Activated naive CD4-positive, alpha-beta T cell treated with anti-CD3 and anti-CD28 coated beads for 36 hours (primary cell): Measurements from ENCODE around the gene PRMT3. TPM values are rescaled to one million over a fixed set of nuclear protein-coding genes. Genes with fewer than 3 reads are reported as not detected.
"Not testable (repeated sequence)": the region's sequence is repeated elsewhere in the genome, so short reads cannot be mapped to it uniquely, and the experiment has no call there.

Experiments
- CTCF ChIA-PET: fragments of 350-600 bp; sonication (Branson Sonifier 250); formaldehyde crosslinking; loops from one replicate; lab custom pipeline; 2021; ENCODE audit warnings: antibody characterized with exemption; lab: Charles Lee
- DNase-seq: peaks from one replicate; pipeline ENCODE4 v3.0.0-alpha.2; 2020
- H3K27ac Mint-ChIP-seq: one replicate; pipeline ENCODE4 v1.8.0; 2021; ENCODE audit warnings: mild to moderate bottlenecking, mixed read lengths
- H3K27me3 Mint-ChIP-seq: one replicate; pipeline ENCODE4 v1.8.0; 2021; ENCODE audit warnings: low read depth, mixed read lengths
- H3K36me3 Mint-ChIP-seq: one replicate; pipeline ENCODE4 v1.8.0; 2021; ENCODE audit warnings: low read depth, mixed read lengths
- H3K4me1 Mint-ChIP-seq: one replicate; pipeline ENCODE4 v1.8.0; 2021; ENCODE audit warnings: low read depth, mixed read lengths
- H3K4me3 Mint-ChIP-seq: one replicate; pipeline ENCODE4 v1.8.0; 2021; ENCODE audit warnings: mild to moderate bottlenecking, moderate library complexity, mixed read lengths
- H3K9me3 Mint-ChIP-seq: one replicate; pipeline ENCODE4 v1.8.0; 2021; ENCODE audit warnings: mixed read lengths
- intact Hi-C: fragments of 100-400 bp; cut with micrococcal nuclease; formaldehyde crosslinking; loops from one replicate; pipeline ENCODE4 v1.15.1; 2023
- total RNA-seq, 2 experiments: library from RNA; stranded (reverse); gene quantifications; one replicate each; pipeline ENCODE4 v1.2.3, GENCODE V29; 2021

Gene PRMT3
- total RNA-seq, 2 experiments from 2014 or later: 31.0 to 33.2 TPM

DNA sequence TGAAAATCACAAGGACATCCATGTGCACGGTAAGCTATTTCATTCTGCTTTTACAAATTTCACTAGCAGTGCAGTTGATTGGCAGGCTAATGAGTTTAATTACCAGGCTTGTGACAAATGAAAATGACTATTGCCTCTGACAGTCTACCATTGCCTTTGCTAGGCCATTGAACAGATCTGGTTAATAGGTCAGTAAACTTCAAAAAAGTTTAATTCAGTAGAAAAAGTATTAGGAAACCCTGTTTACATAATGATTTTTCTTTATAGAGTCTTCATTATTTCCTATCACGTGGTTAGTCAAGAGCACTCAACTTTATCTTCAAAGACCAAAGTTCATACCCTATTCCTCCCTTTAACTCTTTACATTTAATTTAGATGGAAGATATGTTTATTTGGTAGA is 77.0 kb downstream of the PRMT3 start:
- intact Hi-C loops: no loop called here
- H3K27ac Mint-ChIP-seq: no peak overlapping the region
- no peaks in the 10 kb centered on the region for H3K9me3 Mint-ChIP-seq
- no peaks in the 10 kb centered on the region for H3K4me1 Mint-ChIP-seq
- no peak for DNase-seq
- no peaks in the 10 kb centered on the region for H3K27me3 Mint-ChIP-seq
- H3K36me3 Mint-ChIP-seq: peaks cover 49% of the 10 kb centered on the region
- H3K4me3 Mint-ChIP-seq: no peak overlapping the region
- CTCF ChIA-PET: no interaction called here

DNA sequence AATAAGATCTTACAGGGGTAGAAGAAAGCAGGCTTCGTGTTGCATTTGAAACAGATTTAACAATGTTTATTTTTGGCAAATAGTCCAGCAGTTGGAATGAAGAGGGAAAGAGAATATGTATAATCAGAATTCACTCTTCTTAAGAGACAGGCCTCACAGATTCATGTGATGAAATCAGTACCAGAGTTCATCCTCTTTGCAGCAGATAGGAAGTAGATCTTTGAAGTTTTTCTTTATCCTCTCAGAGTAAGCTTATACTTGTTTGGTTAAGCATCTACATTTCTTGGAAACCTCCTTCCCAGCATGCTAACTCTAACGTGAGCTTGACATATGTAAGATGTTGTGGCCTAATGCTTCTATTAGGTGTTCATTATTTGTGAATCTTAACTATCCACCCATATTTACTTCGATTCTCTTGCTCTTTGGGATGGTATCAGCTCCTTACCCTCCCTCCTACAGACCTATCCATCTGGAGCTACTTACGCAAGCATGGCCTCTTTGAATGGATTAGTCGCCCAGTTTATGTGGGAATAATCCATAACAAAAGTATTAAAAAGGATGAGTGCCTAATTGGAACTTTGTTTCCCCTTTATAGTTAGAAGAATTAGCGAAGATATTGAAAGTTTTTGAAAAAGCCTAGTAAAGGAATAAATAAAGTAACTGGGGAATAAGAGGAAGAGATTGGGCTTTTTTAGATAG is 80.1 kb downstream of the PRMT3 start:
- Mint-ChIP-seq H3K27ac (no peak overlapping the region), H3K36me3 (peaks cover 51% of the 10 kb centered on the region), H3K4me1 (peaks cover 2% of the 10 kb centered on the region), H3K4me3 (no peak overlapping the region), H3K27me3 (no peaks in the 10 kb centered on the region), H3K9me3 (no peaks in the 10 kb centered on the region)
- CTCF ChIA-PET: interaction anchor here (0.9 kb wide), 1 partner anchor 45 kb away, joined by 3 read pairs; no protein-coding TSS in a partner anchor
- intact Hi-C loops: no loop called here
- DNase-seq: no peak

DNA sequence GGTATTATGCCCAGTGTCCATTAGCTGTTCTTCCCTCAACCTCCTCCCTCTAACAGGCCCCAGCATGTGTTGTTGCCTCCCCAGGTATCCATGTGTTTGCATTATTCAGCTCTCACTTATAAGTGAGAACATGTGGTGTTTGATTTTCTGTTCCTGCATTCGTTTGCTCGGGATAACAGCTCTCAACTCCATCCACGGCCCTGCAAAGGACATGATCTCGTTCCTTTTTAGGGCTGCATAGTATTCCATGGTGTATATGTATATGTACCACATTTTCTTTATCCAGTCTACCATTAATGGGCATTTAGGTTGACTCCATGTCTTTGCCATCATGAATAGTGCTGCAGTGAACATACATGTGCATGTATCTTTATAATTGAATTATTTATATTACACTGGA is 82.8 kb downstream of the PRMT3 start:
- no peak for DNase-seq
- Mint-ChIP-seq H3K4me1 (peaks cover 2% of the 10 kb centered on the region), H3K9me3 (no peaks in the 10 kb centered on the region), H3K27me3 (no peaks in the 10 kb centered on the region), H3K4me3 (no peak overlapping the region), H3K36me3 (peaks cover 55% of the 10 kb centered on the region), H3K27ac (no peak overlapping the region)
- intact Hi-C loops: no loop called here
- CTCF ChIA-PET: interaction anchor here (0.6 kb wide), 1 partner anchor 139 kb away, joined by 3 read pairs; no protein-coding TSS in a partner anchor

DNA sequence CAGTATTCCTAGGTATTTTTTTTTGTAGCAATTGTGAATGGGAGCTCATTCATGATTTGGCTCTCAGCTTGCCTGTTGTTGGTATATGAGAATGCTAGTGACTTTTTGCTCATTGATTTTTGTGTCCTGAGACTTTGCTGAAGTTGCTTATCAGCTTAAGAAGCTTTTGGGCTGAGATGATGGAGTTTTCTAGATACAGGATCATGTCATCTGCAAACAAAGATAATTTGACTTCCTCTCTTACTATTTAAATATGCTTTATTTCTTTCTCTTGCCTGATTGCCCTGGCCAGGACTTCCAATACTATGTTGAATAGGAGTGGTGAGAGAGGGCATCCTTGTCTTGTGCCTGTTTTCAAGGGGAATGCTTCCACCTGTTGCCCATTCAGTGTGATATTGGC is 84.4 kb downstream of the PRMT3 start:
- DNase-seq, intact Hi-C loops, H3K27ac Mint-ChIP-seq, H3K27me3 Mint-ChIP-seq, H3K9me3 Mint-ChIP-seq, H3K4me3 Mint-ChIP-seq, H3K4me1 Mint-ChIP-seq: not testable (repeated sequence)
- CTCF ChIA-PET: interaction anchor here (0.7 kb wide), 1 partner anchor 336 kb away, joined by 3 read pairs; no protein-coding TSS in a partner anchor
- H3K36me3 Mint-ChIP-seq: peaks cover 54% of the 10 kb centered on the region

DNA sequence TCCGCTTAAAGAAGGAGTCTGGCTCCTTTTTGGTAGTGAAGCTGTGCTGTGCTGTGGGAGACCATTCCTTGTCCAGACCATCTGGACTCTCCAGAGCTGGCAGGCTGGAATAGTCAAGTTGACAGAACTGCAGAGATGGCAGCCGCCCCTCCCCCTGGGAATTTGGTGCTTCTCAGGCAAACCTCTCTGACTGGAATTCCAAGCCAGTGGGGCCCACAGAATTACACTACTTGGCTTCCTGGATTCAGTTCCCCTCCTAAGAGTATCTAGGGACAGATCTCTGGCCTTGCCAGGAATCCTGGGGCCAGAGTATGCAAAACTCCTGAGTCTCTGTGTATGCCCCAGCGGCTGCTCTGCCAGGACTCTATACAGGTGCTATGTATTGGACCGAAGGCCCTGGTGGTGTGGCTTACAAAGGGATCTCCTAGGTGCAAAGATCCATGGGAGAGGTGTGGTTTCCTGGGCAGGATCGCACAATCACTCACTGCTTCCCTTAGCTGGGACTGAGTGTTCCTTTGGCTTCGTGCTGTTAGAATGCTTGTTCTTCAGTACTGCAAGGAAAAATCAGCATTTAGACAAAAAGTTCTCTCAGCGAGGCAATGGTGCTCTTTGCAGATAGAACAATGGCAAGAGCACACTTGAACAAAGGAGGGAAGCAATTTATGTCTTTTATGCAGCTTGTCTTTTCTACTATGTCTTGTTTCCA is 86.8 kb downstream of the PRMT3 start:
- Mint-ChIP-seq H3K9me3 (no peaks in the 10 kb centered on the region), H3K4me1 (peaks cover 11% of the 10 kb centered on the region), H3K36me3 (peaks cover 48% of the 10 kb centered on the region), H3K27me3 (no peaks in the 10 kb centered on the region), H3K27ac (no peak overlapping the region), H3K4me3 (no peak overlapping the region)
- intact Hi-C loops: no loop called here
- CTCF ChIA-PET: interaction anchor here (0.6 kb wide), 1 partner anchor 27 kb away, joined by 3 read pairs; no protein-coding TSS in a partner anchor
- DNase-seq: no peak

DNA sequence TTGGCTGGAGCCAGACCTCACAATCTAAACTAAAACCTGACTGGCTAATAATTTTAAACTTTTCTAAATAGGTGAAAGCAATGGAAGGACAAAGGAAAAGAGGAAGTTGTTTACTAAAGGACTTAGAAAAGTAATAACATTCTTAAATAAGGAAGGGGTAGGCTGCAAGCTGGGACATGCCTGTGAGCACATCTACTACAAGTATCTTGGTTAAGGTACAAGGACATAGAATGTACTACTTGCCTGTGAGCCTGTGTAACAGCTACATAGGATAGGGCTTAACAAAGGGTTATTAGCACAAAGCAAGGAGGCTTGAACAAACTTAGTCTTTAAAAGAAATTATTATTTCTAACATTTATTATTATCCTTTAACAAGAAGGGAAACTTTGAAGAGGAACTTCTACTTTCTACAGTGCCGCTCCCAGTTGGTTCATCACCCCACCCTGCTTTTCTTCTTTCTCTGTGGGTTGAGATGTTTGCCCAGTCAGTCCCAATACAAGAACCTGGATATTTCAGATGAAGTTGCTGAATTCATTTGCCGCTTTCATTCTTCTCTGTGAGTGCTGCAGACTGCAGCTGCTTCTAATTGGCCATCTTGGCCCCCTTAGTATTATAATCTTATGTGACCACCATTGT is 87.5 kb downstream of the PRMT3 start:
- Mint-ChIP-seq H3K36me3 (peaks cover 55% of the 10 kb centered on the region), H3K4me3 (no peak overlapping the region), H3K27me3 (no peaks in the 10 kb centered on the region), H3K27ac (no peak overlapping the region), H3K4me1 (peaks cover 11% of the 10 kb centered on the region), H3K9me3 (no peaks in the 10 kb centered on the region)
- DNase-seq: no peak
- CTCF ChIA-PET: interaction anchor here (0.6 kb wide), 1 partner anchor 27 kb away, joined by 3 read pairs; no protein-coding TSS in a partner anchor
- intact Hi-C loops: no loop called here

DNA sequence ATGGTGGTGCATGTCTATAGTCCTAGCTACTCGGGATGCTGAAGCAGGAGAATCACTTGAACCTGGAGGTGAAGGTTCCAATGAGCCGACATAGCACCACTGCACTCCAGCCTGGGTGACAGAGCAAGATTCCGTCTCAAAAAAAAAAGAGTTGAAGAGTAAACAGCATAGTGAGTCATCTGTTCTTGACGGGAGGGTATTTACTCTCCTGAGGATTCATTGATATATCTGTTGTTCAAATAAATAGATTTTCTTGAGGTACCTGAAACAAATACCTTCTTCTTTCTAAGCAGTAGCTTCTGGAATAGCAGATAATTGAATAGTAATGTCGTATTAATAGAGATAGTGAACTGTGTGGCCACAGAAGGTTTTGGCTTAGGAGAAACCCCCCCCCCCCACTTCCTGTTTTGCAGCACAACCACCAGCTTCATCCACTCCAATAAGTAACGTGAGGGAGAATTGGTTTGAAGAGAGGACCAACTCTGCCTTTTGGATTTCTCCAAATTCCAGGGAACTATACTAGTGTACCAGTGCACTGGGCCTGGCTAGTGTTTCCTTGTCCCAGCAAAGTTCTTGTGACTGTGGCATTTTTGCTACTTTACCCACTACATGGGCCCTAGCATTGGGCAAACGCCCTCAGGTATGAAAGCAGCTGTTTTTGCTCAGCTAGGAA is 90.0 kb downstream of the PRMT3 start:
- no peaks in the 10 kb centered on the region for H3K27me3 Mint-ChIP-seq
- no peak overlapping the region for H3K4me3 Mint-ChIP-seq
- DNase-seq: no peak
- intact Hi-C loops: no loop called here
- CTCF ChIA-PET: interaction anchor here (0.6 kb wide), 1 partner anchor 55 kb away, joined by 7 read pairs; no protein-coding TSS in a partner anchor
- H3K27ac Mint-ChIP-seq: no peak overlapping the region
- peaks cover 9% of the 10 kb centered on the region for H3K4me1 Mint-ChIP-seq
- no peaks in the 10 kb centered on the region for H3K9me3 Mint-ChIP-seq
- H3K36me3 Mint-ChIP-seq: peaks cover 48% of the 10 kb centered on the region

DNA sequence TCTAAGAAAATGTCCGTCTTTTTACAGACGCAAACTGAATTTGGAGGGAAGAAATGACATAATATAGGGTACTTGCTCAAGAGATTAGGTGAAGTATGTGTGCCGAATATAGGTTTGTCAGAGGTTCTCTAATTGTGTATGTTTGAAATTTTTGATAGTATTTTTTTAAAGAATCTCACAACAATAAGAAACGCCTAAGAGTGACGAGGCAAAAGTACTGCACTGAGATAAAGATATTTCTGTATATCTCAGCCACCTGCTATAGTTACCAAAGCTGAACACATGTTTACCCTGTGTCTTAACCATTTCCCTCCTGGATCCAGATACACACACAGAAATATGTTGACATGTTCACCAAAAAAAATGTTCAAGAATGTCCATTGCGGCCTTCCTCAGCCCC is 92.0 kb downstream of the PRMT3 start:
- H3K4me3 Mint-ChIP-seq: no peak overlapping the region
- H3K4me1 Mint-ChIP-seq: peaks cover 9% of the 10 kb centered on the region
- intact Hi-C loops: no loop called here
- CTCF ChIA-PET: no interaction called here
- no peak for DNase-seq
- H3K9me3 Mint-ChIP-seq: no peaks in the 10 kb centered on the region
- peaks cover 50% of the 10 kb centered on the region for H3K36me3 Mint-ChIP-seq
- H3K27ac Mint-ChIP-seq: no peak overlapping the region
- no peaks in the 10 kb centered on the region for H3K27me3 Mint-ChIP-seq

DNA sequence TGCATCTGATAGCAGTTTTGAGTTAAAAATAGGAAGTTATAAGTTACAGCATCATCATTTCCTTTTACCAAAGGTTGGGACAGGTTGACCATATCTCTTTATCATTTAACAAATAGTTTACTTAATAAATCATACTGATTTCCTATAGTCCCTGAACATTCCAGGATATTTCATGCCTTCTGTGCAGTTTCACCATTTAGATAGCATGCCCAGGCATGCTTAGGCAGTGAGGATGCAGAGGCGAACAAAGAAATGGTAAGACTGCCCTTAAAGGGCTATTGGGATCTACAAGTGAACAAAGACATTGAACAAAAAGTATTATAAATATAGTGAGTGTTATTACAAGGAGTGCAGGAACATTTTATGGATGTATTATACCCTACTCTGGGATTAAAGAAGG is 96.4 kb downstream of the PRMT3 start:
- no peaks in the 10 kb centered on the region for H3K9me3 Mint-ChIP-seq
- no peak overlapping the region for H3K4me3 Mint-ChIP-seq
- H3K27me3 Mint-ChIP-seq: no peaks in the 10 kb centered on the region
- no peak for DNase-seq
- H3K4me1 Mint-ChIP-seq: no peaks in the 10 kb centered on the region
- intact Hi-C loops: no loop called here
- CTCF ChIA-PET: no interaction called here
- peaks cover 48% of the 10 kb centered on the region for H3K36me3 Mint-ChIP-seq
- H3K27ac Mint-ChIP-seq: no peak overlapping the region

DNA sequence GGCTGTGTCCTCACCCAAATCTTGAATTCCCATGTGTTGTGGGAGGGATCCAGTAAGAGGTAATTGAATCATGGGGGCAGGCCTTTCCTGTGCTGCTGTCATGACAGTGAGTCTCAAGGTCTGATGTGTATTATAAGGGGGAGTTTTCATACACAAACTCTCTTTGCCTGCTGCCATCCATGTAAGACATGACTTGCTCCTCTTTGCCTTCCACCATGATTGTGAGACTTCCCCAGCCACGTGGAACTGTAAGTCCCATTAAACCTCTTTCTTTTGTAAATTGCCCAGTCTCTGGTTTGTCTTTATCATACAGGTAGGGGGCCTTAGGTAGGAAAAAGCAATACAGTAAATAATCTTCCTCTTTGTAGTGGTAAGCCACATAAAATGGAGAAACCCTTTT is 96.9 kb downstream of the PRMT3 start:
- H3K36me3 Mint-ChIP-seq: peaks cover 44% of the 10 kb centered on the region
- H3K27me3 Mint-ChIP-seq, H3K4me1 Mint-ChIP-seq, DNase-seq, H3K27ac Mint-ChIP-seq, intact Hi-C loops, CTCF ChIA-PET, H3K9me3 Mint-ChIP-seq, H3K4me3 Mint-ChIP-seq: not testable (repeated sequence)

DNA sequence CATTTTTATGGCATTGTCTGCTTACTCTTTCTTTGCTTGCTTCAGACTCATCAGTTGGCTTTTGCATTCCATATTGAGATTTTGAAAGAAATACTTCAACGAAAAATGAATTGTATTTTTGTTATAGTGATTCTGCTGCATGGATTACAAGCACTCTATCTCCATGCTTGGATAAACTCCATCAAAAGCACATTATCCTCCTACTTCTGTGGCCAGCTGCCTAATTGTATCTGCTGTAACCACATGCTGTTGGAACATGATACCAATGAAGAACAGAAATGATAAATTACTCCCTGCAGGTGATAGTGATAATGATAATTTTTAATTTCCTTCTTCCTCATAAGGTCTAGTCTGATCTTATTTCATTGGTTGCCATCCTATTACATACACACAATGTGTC is 100.8 kb downstream of the PRMT3 start:
- no peaks in the 10 kb centered on the region for H3K9me3 Mint-ChIP-seq
- DNase-seq: no peak
- no peaks in the 10 kb centered on the region for H3K27me3 Mint-ChIP-seq
- peaks cover 34% of the 10 kb centered on the region for H3K36me3 Mint-ChIP-seq
- intact Hi-C loops: no loop called here
- CTCF ChIA-PET: no interaction called here
- H3K4me1 Mint-ChIP-seq: peaks cover 3% of the 10 kb centered on the region
- no peak overlapping the region for H3K27ac Mint-ChIP-seq
- H3K4me3 Mint-ChIP-seq: no peak overlapping the region

DNA sequence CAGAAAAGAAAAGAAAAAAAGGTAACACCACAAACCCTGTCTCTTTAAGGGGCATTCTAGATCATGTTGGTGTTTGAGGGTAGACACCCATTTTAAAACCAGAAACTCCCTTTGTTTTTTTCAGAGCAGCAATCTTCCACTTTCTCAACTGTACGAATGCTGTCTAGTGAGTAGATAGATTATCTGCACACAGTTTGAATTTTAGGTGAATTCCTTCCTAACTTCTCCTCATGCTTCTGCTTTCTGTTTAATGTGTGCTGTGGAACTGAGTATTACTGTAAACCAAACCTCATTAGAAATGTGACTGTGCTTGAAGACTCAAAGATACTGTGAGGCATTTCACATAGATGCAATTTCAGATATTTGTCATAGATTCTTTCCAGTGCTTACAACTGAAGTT is 102.4 kb downstream of the PRMT3 start:
- no peak for DNase-seq
- CTCF ChIA-PET: interaction anchor here (1.0 kb wide), 1 partner anchor 361 kb away, joined by 4 read pairs; no protein-coding TSS in a partner anchor
- H3K27ac Mint-ChIP-seq: no peak overlapping the region

More for the DNA sequence above, 102.4 kb downstream of the PRMT3 start:
- Mint-ChIP-seq H3K4me3 (no peak overlapping the region), H3K36me3 (peaks cover 29% of the 10 kb centered on the region), H3K9me3 (no peaks in the 10 kb centered on the region), H3K27me3 (no peaks in the 10 kb centered on the region), H3K4me1 (peaks cover 3% of the 10 kb centered on the region)
- intact Hi-C loops: no loop called here
